Gastrocnemius medialis (tissue), 4 donors: Measurements from ENCODE around the gene SLC35D3.

Source experiments
- CTCF ChIP-seq, 5 experiments: fragments of 450-650 bp in 3 of 5; fragments of 200-600 bp in 2 of 5; sonication (generic) in 2 of 5; IDR thresholded peaks in 4 of 5; conservative IDR thresholded peaks in 1 of 5; 1 replicate in 4 of 5; 2 replicates in 1 of 5; pipeline ENCODE4 v1.5.1; 2016 to 2019; ENCODE audit warnings: antibody characterized with exemption in 5 of 5, mild to moderate bottlenecking in 3 of 5, moderate library complexity in 3 of 5
- POLR2A ChIP-seq, 2 donors: fragments of 450-650 bp; IDR thresholded peaks; one replicate each; pipeline ENCODE4 v1.6.1; 2017; ENCODE audit warnings: antibody characterized with exemption in 2 of 2, mild to moderate bottlenecking in 2 of 2, moderate library complexity in 2 of 2

GRCh38 chr6:136927292-136927691 is 5.2 kb downstream of the SLC35D3 start:
- TF ChIP-seq CTCF (IDR thresholded peaks at IDR 0.05 in 4 of 5, conservative IDR thresholded peaks at IDR 0.05 in 1 of 5) (peak in 2 of 5 experiments; percentile 12 to 31), POLR2A (IDR thresholded peaks at IDR 0.05) (no peak)
